Brain pericyte (primary cell): ENCODE results near the gene FGF5.

Source experiments
- DNase-seq: peaks from one replicate; pipeline ENCODE4 v3.0.0-alpha.2; 2012; ENCODE audit warnings: low read depth, low spot score

The FGF5 gene

GRCh38 chr4:80335554-80336358 is 69.3 kb downstream of the FGF5 start, which contains the start of gene CFAP299:
TSS of gene CFAP299 (plus strand) at chr4:80335730.
- peak; percentile 70 for DNase-seq

- DNase-seq: no peak
Observed at GRCh38 chr4:80336582-80336981, 70.1 kb downstream of the FGF5 start.

GRCh38 chr4:80340036-80340435 is 73.6 kb downstream of the FGF5 start:
- no peak for DNase-seq
